Tongue (tissue), 2 donors: ENCODE measurements around the gene SLIT3. TPM values are rescaled to one million over a fixed set of nuclear protein-coding genes. Genes with fewer than 3 reads are reported as not detected.

ENCODE experiments used
- DNase-seq: peaks from one replicate; pipeline ENCODE4 v3.0.0-alpha.2; 2015
- total RNA-seq: library from RNA; depleted of rRNA; stranded (reverse); fragments of >200 nt; gene quantifications from one replicate; pipeline ENCODE4 v1.2.3, GENCODE V29; 2014

SLIT3 gene
- total RNA-seq, 1 donor from 2014 or later: 21.4 TPM

DNA sequence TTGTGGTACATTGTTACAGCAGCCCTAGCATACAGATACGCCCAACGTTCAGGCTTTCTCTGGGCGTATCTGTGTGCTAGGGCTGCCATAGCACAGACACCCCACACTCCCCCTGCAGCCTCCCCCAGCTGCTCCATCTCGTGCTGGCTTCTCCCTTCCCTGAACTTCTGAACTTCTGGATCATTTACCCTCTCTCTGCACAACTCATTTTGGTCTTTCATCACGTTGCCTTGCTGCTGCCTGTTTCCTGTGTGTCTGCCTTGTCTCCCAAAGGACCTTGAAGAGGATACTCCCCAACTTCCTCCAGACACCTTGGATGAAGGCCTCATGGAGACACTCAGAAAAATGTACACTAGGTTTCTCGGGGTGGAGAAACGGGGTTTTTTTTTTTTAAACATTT lies 37.3 kb downstream of the SLIT3 start:
- DNase-seq: no peak

DNA sequence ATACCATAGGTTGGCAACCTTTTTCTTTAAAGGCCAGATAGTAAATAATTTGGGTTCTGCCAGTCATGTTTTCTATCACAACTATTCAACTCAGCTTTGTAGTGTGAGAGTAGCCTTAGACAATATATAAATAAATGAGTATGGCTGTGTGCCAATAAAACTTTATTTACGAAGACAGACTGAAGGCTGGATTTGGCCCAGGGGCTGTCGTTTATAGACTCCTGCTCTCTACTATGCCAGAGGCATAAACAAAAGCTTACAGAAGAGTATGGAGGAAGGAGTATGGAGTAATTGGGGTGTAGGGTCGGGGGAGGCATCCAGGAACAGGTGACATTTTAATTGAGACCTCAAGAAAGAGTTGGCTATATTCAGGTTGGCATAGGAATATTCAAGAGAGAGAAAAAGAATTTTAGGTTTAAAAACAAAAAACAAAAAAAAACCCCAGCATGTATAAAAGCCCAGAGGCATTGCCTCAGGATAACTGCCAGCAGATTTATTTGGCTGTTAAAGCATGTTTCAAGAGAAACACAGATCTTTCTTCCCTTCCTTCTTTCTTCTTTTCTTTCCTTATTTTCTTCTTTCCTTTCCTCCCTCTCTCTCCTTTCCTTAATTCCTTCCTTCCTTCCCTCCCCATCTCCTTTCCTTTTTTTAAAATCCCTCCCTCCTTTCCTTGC lies 39.9 kb downstream of the SLIT3 start:
- DNase-seq: peak; percentile 10

DNA sequence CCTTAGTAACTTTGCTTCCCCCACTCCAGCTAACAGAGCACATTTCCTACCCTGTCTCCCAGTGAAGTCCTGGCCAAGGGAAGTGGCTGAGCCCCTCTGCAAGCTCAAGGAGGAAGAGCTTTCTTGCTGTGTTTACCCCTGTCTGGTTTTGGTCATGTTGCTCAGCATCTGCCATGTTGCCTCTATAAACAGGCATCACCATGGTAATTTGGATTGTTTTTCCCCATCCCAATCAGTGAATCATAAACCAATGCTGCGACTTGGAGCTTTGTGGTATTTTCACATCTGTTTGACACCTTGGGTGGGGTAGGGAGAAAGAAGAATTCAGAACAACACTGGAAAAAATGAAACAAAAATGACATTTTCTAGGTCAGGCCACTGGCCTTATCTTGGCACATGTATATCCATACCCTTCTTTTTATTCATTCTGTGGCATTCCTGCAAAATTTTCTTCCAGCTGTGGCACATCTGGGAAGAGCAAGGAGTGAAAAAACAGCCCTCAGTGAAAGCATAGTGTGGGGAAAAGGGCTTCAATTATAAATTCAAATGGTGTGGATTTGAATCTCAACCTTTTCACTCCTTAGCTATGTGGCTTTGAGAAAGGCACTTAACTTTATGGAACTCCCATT lies 42.5 kb downstream of the SLIT3 start:
- peak; percentile 19 for DNase-seq

DNA sequence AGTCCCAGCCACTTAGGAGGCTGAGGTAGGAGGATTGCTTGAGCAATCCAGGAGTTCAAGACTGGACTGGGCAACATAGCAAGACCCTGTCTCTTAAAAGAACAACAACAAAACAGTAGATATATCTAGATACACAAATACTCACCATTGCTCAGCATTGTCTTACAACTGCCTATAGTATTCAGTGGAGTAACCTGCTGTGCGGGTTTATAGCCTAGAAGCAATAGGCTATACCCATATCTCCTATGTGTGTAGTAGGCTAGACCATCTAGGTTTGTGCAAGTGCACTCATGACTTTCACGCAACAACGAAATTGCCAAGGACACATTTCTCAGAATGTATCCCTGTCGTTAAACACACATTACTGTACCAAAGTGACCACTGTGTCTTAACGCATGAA lies 44.7 kb downstream of the SLIT3 start:
- DNase-seq: no peak

GRCh38 chr5:169253071-169253470 lies 47.9 kb downstream of the SLIT3 start:
- no peak for DNase-seq

DNA sequence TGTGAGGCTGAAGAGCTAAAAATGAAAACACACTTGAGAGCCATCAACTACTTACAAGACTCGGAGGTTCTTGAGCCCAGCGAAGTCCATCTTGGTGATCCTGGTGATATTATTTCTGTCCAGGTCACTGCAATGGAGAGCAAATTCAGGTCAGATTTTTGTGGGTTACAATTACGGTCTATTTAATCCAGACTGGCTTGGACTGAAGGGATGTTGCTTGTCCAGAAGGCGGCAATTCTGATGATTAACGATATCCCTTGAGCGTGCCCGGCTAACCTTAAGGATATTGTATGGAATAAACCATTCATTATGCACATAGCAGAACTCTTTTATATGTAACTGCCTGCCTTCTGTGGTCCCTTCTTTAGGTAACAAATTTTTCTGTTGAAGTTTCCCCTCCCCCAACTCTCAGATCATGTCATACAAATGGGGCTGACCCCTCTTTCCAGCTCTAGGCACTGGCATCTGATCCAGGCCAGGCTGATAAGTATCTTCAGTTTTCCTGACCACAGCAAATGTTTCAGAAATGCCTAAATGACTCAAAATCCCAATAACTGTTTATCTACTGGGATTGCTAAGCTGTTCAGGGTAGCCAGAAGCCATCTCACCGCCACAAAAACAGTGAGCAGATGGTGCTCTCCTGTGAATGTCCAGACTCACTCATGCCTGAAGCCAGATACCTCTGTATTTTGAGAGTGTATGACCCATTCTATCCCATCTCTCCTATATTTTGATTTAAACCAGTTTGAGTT lies 49.4 kb downstream of the SLIT3 start:
- DNase-seq: no peak

GRCh38 chr5:169250887-169251286 lies 50.1 kb downstream of the SLIT3 start:
- no peak for DNase-seq

GRCh38 chr5:169248996-169249395 lies 51.9 kb downstream of the SLIT3 start:
- no peak for DNase-seq

GRCh38 chr5:169248550-169248949 lies 52.4 kb downstream of the SLIT3 start:
- DNase-seq: no peak

- no peak for DNase-seq
Observed at GRCh38 chr5:169244812-169245211, 56.1 kb downstream of the SLIT3 start.

- no peak for DNase-seq
Observed at GRCh38 chr5:169243651-169244422, 57.1 kb downstream of the SLIT3 start.

DNA sequence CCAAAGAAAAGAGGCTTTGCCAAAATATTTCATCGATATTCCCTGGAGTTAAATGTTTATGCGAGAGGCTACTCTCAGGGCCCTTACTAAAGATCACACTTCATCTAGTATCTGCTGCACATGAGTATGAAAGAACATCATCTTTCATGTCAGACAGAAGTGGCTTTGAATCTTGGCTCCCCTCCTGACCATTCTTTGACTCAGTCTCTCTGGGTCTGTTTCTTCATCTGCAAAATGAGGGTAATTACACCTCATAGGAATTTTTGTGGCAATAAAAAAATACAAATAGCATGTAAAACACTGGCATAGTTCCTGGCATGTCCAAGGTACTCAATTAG lies 58.1 kb downstream of the SLIT3 start:
- DNase-seq: no peak

- DNase-seq: no peak
Observed at GRCh38 chr5:169242175-169242848, 58.6 kb downstream of the SLIT3 start.

DNA sequence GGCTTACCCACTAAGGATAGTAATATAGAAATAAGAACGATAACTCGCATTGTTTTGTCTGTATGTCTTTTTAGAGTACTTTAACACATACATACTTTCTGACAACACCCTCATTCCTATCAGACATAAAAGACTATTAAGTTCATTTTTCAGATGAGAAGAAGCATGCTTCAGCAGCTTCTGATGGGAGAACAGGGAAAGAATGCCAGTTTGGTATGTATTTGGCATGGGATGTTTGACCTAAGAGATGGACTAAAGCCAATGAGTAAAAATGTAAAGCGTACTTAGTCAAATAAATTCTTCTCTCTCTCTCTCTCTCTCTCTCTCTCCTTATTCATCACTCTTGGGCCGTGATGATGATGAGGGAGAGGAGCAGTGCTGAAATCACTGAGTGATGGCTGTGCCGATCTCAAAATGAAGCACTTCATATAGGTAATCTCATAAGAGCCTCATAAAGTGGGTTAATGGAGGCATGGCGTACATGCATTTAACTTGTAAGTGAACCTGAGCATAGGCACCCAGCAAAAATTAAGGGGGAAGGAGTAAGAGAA lies 71.5 kb downstream of the SLIT3 start:
- DNase-seq: no peak

DNA sequence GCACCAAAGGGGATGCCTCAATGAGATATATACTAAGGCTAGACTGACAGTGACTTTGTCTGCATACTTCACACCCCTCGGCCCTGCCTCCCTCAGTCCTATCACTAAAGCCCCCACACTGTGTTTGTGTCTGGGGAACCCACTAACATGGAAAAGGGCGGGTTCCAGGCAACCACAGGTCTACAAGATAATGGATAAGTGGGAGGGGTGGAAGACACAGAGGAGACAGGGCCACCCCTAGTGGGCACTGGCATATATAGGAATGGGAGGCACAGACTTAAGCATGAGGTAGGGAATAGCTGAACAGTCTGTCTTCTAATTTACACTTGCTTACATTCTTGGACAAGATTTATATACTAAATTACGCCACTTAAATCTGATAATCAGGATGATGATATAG lies 74.0 kb downstream of the SLIT3 start:
- DNase-seq: no peak

DNA sequence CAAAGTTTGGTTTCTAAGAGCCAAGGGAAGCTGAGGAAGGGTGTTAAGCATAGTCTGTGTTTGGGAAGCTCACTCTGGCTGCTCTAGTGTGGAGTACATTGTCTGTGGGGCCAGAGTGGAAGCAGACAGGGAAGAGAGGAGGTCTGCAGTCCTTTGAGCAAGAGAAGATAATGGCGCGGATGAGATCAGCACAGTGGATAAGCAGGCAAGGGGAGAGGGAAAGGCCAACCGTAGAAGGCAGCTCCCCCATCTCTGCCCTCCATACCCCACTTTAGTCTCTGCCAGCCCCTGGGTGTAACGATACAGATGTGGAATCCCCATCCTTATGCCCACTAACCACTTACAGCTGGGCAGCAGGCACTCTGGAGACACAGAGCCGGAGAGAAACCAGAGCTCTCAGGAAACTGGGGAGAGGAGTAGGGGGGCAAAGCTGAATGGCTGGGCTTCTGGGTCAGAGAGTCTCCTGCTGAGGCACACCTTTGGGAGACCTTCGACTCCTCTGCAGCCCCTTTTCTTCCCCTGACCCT lies 75.0 kb downstream of the SLIT3 start:
- DNase-seq: no peak

DNA sequence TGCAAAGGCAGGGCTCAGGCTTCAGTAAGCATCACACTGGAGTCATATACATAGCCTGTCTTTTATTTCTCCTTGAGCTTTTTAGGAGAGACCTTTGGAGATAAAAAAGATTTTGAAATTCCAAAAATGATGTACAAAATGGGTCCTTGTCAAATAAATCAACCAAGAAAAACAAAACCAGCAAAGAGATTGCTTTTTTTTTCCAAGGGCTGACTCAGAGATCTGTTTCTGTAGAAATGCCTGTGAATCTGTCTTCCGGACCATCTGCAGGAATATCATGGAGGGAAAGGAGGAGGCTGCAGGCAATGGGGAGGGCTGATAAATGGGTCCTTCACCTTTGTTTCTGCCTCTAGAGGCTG lies 77.4 kb downstream of the SLIT3 start:
- no peak for DNase-seq

DNA sequence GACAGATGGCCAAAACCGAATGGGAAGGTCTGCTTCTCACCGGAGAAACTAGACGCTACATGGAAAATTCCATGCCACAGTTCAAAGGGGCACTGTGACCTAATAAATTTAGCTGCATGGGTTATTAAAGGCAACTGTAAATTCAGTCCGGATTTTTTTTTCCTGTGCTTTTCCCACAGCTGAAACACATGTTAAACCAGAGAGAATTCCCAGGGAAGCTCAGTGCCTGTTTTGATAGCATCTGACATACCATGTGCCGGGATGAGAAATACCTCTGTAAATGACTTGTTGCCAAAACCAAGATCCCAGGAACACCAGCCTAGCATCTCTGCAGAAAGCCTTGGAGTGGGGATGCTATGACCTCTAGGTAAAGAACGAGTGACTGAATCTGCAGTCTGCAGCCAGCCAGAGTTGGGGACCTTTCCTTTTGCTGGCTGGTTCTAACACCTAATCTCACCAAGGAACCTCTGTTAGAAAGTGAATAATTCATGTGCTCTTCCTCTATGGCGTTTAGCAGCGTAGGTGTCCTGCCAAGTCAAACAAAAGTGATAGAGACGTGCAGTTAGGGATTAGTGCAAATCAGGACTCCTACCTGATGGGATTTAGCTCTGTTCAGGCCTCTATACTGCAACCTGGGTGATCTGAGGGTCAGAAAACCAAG lies 77.9 kb downstream of the SLIT3 start:
- no peak for DNase-seq

GRCh38 chr5:169221519-169221918 lies 79.4 kb downstream of the SLIT3 start:
- no peak for DNase-seq

DNA sequence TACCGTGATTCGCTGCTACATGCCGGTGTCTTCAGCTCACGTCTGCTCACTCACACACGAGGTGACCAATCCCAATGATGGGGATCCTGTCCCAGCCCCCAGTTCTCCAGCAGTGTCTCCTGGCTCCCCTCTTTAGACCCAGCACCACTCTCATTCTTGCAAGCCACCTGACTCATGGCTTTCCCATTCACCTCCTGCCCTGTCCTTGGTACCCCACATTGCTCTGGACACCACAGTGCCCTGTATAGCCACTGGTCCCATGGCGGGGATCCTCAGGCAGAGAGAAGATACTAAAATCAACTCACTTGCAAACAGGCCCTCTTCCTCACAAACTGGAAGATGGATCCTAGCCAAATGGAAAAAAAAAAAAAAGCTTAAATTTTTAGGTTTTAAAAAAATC lies 81.0 kb downstream of the SLIT3 start:
- DNase-seq: no peak

- no peak for DNase-seq
Observed at GRCh38 chr5:169219351-169219750, 81.6 kb downstream of the SLIT3 start.
